ENCODE measurements around the gene VWA3A.
"Not testable (repeated sequence)": the region's sequence is repeated elsewhere in the genome, so short reads cannot be mapped to it uniquely, and the experiment has no call there.

GRCh38 chr16:22043882-22044281 is 48.5 kb upstream of the VWA3A start:
- TF ChIP-seq CTCF (IDR thresholded peaks at IDR 0.05); ZFX (IDR thresholded peaks at IDR 0.05; ENCODE audit: borderline replicate concordance): not testable (repeated sequence)

All from 22Rv1 (cell line).